ENCODE measurements around the gene FXN.

FXN gene

DNA sequence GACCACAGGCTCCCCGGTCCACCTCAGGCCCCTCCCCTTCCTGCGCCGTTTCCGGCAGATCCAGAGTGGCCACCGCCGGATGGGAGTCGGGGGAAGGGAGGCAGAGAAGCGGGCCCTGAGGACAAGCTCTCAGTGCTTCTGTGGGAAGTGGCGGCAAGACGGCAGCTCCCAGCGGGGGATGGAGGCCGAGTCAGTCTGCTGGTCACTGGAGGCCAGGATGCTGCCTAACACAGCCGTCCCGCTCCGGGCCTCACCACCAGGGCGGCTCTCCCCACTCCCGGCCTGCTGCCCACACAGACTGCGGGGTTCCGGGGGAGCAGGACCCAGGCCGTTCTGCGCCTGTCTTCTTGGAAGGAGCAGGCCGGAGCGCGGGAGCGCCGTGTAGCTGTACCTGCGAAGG lies 31.4 kb downstream of the FXN start:
- H3K9me3 ChIP-seq (ENCODE audit: insufficient read depth, low read depth, low read length): no peaks in the 10 kb centered on the region
- no peak overlapping the region for H2AFZ ChIP-seq (ENCODE audit: low read length)
- no peak overlapping the region for H3K9ac ChIP-seq (ENCODE audit: low read depth, low read length, poor library complexity, severe bottlenecking)
- no peak overlapping the region for H3K4me3 ChIP-seq (ENCODE audit: low read length, poor library complexity, severe bottlenecking)
- no peaks in the 10 kb centered on the region for H3K4me1 ChIP-seq (ENCODE audit: insufficient read depth, low read length, poor library complexity, severe bottlenecking)
- no peaks in the 10 kb centered on the region for H3K9me2 ChIP-seq (replicated peaks; ENCODE audit: low read depth, low read length)
- H3K27me3 ChIP-seq (ENCODE audit: insufficient read depth, low read length, poor library complexity, severe bottlenecking): no peaks in the 10 kb centered on the region
- no peaks in the 10 kb centered on the region for H4K20me1 ChIP-seq (ENCODE audit: insufficient read depth, low read length, poor library complexity, severe bottlenecking)
- no peak for TF ChIP-seq EZH2phosphoT487 (IDR thresholded peaks at IDR 0.05; ENCODE audit: borderline replicate concordance)
- no peak for TF ChIP-seq CTCF (conservative IDR thresholded peaks at IDR 0.05; ENCODE audit: low read length)
- H3K36me3 ChIP-seq (ENCODE audit: insufficient read depth, low read length): peaks cover 77% of the 10 kb centered on the region; the same call in 1 of the 2 replicates
- H3K79me2 ChIP-seq (ENCODE audit: insufficient read depth, low read length): peaks cover 3% of the 10 kb centered on the region
- no peaks in the 10 kb centered on the region for H3F3A ChIP-seq (ENCODE audit: low read depth)
- no peak overlapping the region for H3K4me2 ChIP-seq (ENCODE audit: low read depth, low read length, poor library complexity, severe bottlenecking)

- no peaks in the 10 kb centered on the region for H3K4me1 ChIP-seq (ENCODE audit: insufficient read depth, low read length, poor library complexity, severe bottlenecking)
- no peak overlapping the region for H3K4me2 ChIP-seq (ENCODE audit: low read depth, low read length, poor library complexity, severe bottlenecking)
- H4K20me1 ChIP-seq (ENCODE audit: insufficient read depth, low read length, poor library complexity, severe bottlenecking): no peaks in the 10 kb centered on the region
- H3K36me3 ChIP-seq (ENCODE audit: insufficient read depth, low read length): peaks cover 68% of the 10 kb centered on the region; the same call in 1 of the 2 replicates
- H3K9me2 ChIP-seq (replicated peaks; ENCODE audit: low read depth, low read length): no peaks in the 10 kb centered on the region
- H3K9me3 ChIP-seq (ENCODE audit: insufficient read depth, low read depth, low read length): no peaks in the 10 kb centered on the region
- H2AFZ ChIP-seq (ENCODE audit: low read length): no peak overlapping the region
- H3K79me2 ChIP-seq (ENCODE audit: insufficient read depth, low read length): no peaks in the 10 kb centered on the region
- H3K9ac ChIP-seq (ENCODE audit: low read depth, low read length, poor library complexity, severe bottlenecking): no peak overlapping the region
- no peak overlapping the region for H3K4me3 ChIP-seq (ENCODE audit: low read length, poor library complexity, severe bottlenecking)
- no peak for TF ChIP-seq EZH2phosphoT487 (IDR thresholded peaks at IDR 0.05; ENCODE audit: borderline replicate concordance)
- TF ChIP-seq CTCF (conservative IDR thresholded peaks at IDR 0.05; ENCODE audit: low read length): no peak
- H3K27me3 ChIP-seq (ENCODE audit: insufficient read depth, low read length, poor library complexity, severe bottlenecking): no peaks in the 10 kb centered on the region
- H3F3A ChIP-seq (ENCODE audit: low read depth): no peaks in the 10 kb centered on the region
Observed at GRCh38 chr9:69070201-69070600, 34.6 kb downstream of the FXN start.

GRCh38 chr9:69071059-69071458 lies 35.5 kb downstream of the FXN start:
- TF ChIP-seq EZH2phosphoT487 (IDR thresholded peaks at IDR 0.05; ENCODE audit: borderline replicate concordance) (no peak), CTCF (conservative IDR thresholded peaks at IDR 0.05; ENCODE audit: low read length) (no peak)
- Histone ChIP-seq H3K4me3 (ENCODE audit: low read length, poor library complexity, severe bottlenecking) (no peak overlapping the region), H3K4me1 (ENCODE audit: insufficient read depth, low read length, poor library complexity, severe bottlenecking) (no peaks in the 10 kb centered on the region), H3K9ac (ENCODE audit: low read depth, low read length, poor library complexity, severe bottlenecking) (no peak overlapping the region), H3K27me3 (ENCODE audit: insufficient read depth, low read length, poor library complexity, severe bottlenecking) (no peaks in the 10 kb centered on the region), H3K79me2 (ENCODE audit: insufficient read depth, low read length) (no peaks in the 10 kb centered on the region), H3K36me3 (ENCODE audit: insufficient read depth, low read length) (peaks cover 59% of the 10 kb centered on the region; the same call in 1 of the 2 replicates), H2AFZ (ENCODE audit: low read length) (no peak overlapping the region), H3F3A (ENCODE audit: low read depth) (no peaks in the 10 kb centered on the region), H3K9me2 (replicated peaks; ENCODE audit: low read depth, low read length) (no peaks in the 10 kb centered on the region), H3K4me2 (ENCODE audit: low read depth, low read length, poor library complexity, severe bottlenecking) (no peak overlapping the region), H4K20me1 (ENCODE audit: insufficient read depth, low read length, poor library complexity, severe bottlenecking) (no peaks in the 10 kb centered on the region), H3K9me3 (ENCODE audit: insufficient read depth, low read depth, low read length) (no peaks in the 10 kb centered on the region)

Measured in Loucy (cell line).